KMS-11 (cell line): ENCODE measurements around the gene GGN.

ENCODE experiments used
- H2AFZ ChIP-seq: fragments of 200-600 bp; sonication (generic); 2 replicates; pipeline ENCODE4 v1.6.1; 2016; ENCODE audit warnings: antibody characterized with exemption, mixed run types, low read depth
- H3K27ac ChIP-seq: fragments of 200-600 bp; sonication (generic); 2 replicates; pipeline ENCODE4 v1.6.1; 2016; ENCODE audit warnings: mild to moderate bottlenecking, mixed run types
- H3K27me3 ChIP-seq: fragments of 200-600 bp; sonication (generic); 2 replicates; pipeline ENCODE4 v1.6.1; 2017; ENCODE audit warnings: mild to moderate bottlenecking, low read depth, mixed run types, moderate library complexity; ENCODE audit not compliant: insufficient read depth
- H3K36me3 ChIP-seq: fragments of 200-600 bp; sonication (generic); 2 replicates; pipeline ENCODE4 v1.6.1; 2017; ENCODE audit warnings: mild to moderate bottlenecking, mixed run types; ENCODE audit not compliant: insufficient read depth
- H3K4me1 ChIP-seq: fragments of 200-600 bp; sonication (generic); 2 replicates; pipeline ENCODE4 v1.6.1; 2016; ENCODE audit warnings: mild to moderate bottlenecking, low read depth, mixed run types; ENCODE audit not compliant: poor library complexity, severe bottlenecking
- H3K4me2 ChIP-seq: fragments of 200-600 bp; sonication (generic); 2 replicates; pipeline ENCODE4 v1.7.0; 2016; ENCODE audit warnings: mild to moderate bottlenecking, mixed run types
- H3K4me3 ChIP-seq: fragments of 200-600 bp; sonication (generic); IDR thresholded peaks from 2 replicates; pipeline ENCODE4 v1.6.1; 2017; ENCODE audit warnings: low read depth, low read length, mixed read lengths; ENCODE audit not compliant: insufficient read depth
- H3K79me2 ChIP-seq: fragments of 200-600 bp; sonication (generic); 2 replicates; pipeline ENCODE4 v1.6.1; 2016; ENCODE audit warnings: low read depth, mixed run types; ENCODE audit not compliant: insufficient read depth
- H3K9ac ChIP-seq: fragments of 200-600 bp; sonication (generic); 2 replicates; pipeline ENCODE4 v1.6.1; 2016; ENCODE audit warnings: mild to moderate bottlenecking, mixed run types
- H4K20me1 ChIP-seq: fragments of 200-600 bp; sonication (generic); 2 replicates; pipeline ENCODE4 v1.6.1; 2016; ENCODE audit warnings: mild to moderate bottlenecking, mixed run types; ENCODE audit not compliant: insufficient read depth
- CTCF ChIP-seq: fragments of 200-600 bp; sonication (generic); conservative IDR thresholded peaks from 2 replicates; pipeline ENCODE4 v1.6.1; 2017; ENCODE audit warnings: low read depth, mild to moderate bottlenecking, antibody characterized with exemption, low read length, moderate library complexity, mixed read lengths

GGN gene

GRCh38 chr19:38375098-38375493 lies 12.7 kb downstream of the GGN start:
- H3K79me2 ChIP-seq = peaks cover 37% of the 10 kb centered on the region

GRCh38 chr19:38374332-38375097 lies 13.3 kb downstream of the GGN start, which contains the start of gene PSMD8:
Gene PSMD8 (plus strand): TSS chr19:38374571. CDS start chr19:38374602, 31 bp downstream.
- Histone ChIP-seq H3K27ac (peak within 1 kb of the TSS; percentile 80), H3K4me1 (peaks cover 14% of the 10 kb centered on the region), H3K27me3 (no peaks in the 10 kb centered on the region), H3K4me2 (peak within 1 kb of the TSS; percentile 72), H3K79me2 (peaks cover 37% of the 10 kb centered on the region), H3K36me3 (0 out of 2 replicates have a peak, but pooled peaks cover 2% of the 10 kb centered on the region), H4K20me1 (no peaks in the 10 kb centered on the region), H3K4me3 (no peak within 1 kb of the TSS), H2AFZ (peak within 1 kb of the TSS; percentile 96), H3K9ac (peak within 1 kb of the TSS; percentile 94)
- peak; percentile 20 for TF ChIP-seq CTCF

More at GRCh38 chr19:38375098-38375493, 12.7 kb downstream of the GGN start:
- H3K27ac ChIP-seq = peak overlapping the region; percentile 80
- H3K4me3 ChIP-seq = no peak overlapping the region
- H3K9ac ChIP-seq = peak overlapping the region; percentile 94
- H3K36me3 ChIP-seq = 0 out of 2 replicates have a peak, but pooled peaks cover 2% of the 10 kb centered on the region
- H3K4me2 ChIP-seq = peak overlapping the region; percentile 72
- no peak for TF ChIP-seq CTCF
- H3K4me1 ChIP-seq = peaks cover 14% of the 10 kb centered on the region
- H3K27me3 ChIP-seq = no peaks in the 10 kb centered on the region
- H2AFZ ChIP-seq = peak overlapping the region; percentile 83
- H4K20me1 ChIP-seq = no peaks in the 10 kb centered on the region

GRCh38 chr19:38373907-38374331 lies 13.9 kb downstream of the GGN start:
- Histone ChIP-seq H3K4me1 (peaks cover 14% of the 10 kb centered on the region), H3K9ac (peak overlapping the region; percentile 94; the same call in 1 of the 2 replicates), H3K36me3 (0 out of 2 replicates have a peak, but pooled peaks cover 1% of the 10 kb centered on the region), H3K4me3 (no peak overlapping the region), H3K27ac (peak overlapping the region; percentile 80), H3K79me2 (peaks cover 37% of the 10 kb centered on the region), H3K27me3 (no peaks in the 10 kb centered on the region), H3K4me2 (peak overlapping the region; percentile 72), H4K20me1 (no peaks in the 10 kb centered on the region), H2AFZ (peak overlapping the region; percentile 96)
- no peak for TF ChIP-seq CTCF

GRCh38 chr19:38371081-38371480 lies 16.8 kb downstream of the GGN start:
- peaks cover 11% of the 10 kb centered on the region for H3K27me3 ChIP-seq
- no peak overlapping the region for H3K27ac ChIP-seq
- H3K4me1 ChIP-seq = peaks cover 10% of the 10 kb centered on the region
- no peak overlapping the region for H3K9ac ChIP-seq
- no peaks in the 10 kb centered on the region for H3K36me3 ChIP-seq
- no peak overlapping the region for H3K4me2 ChIP-seq
- H2AFZ ChIP-seq = no peak overlapping the region
- H4K20me1 ChIP-seq = no peaks in the 10 kb centered on the region
- no peak overlapping the region for H3K4me3 ChIP-seq
- H3K79me2 ChIP-seq = peaks cover 15% of the 10 kb centered on the region
- TF ChIP-seq CTCF = no peak
